SK-N-SH (cell line): ENCODE data around the gene TSSK1B. TPM values are rescaled to one million over a fixed set of nuclear protein-coding genes. Genes with fewer than 3 reads are reported as not detected.

Experiments
- CTCF ChIA-PET: fragments of 300-600, 350-600 bp; formaldehyde crosslinking; extraction: SDS; loops from one replicate; lab custom pipeline; 2021; lab: Yijun Ruan, JAX
- POLR2A ChIA-PET: fragments of 350-600 bp; sonication (Branson Sonifier 250); formaldehyde crosslinking; extraction: SDS; loops from one replicate; lab custom pipeline; 2020; ENCODE audit warnings: antibody characterized with exemption, inconsistent platforms; lab: Yijun Ruan, JAX
- DNase-seq: peaks from one replicate; pipeline ENCODE4 v3.0.0; 2012
- H2AFZ ChIP-seq: fragments of 200-600 bp; sonication (generic); 2 replicates; pipeline ENCODE4 v1.8.1; 2016; ENCODE audit warnings: antibody characterized with exemption, mild to moderate bottlenecking, low read depth
- H3F3A ChIP-seq: fragments of 200-600 bp; sonication (generic); replicated peaks from 2 replicates; pipeline ENCODE3; 2016; ENCODE audit warnings: antibody characterized with exemption, mild to moderate bottlenecking; ENCODE audit not compliant: insufficient read depth
- H3K27ac ChIP-seq, 2 experiments: fragments of 200-500 bp in 1 of 2; fragments of 200-600 bp in 1 of 2; sonication (Bioruptor generic) in 1 of 2; sonication (generic), shearing (Covaris generic) in 1 of 2; 2 replicates each; pipeline versions ENCODE4 v1.5.1 to v1.6.1; 2014 to 2016; ENCODE audit warnings: low read depth in 2 of 2, inconsistent platforms in 1 of 2, low read length in 1 of 2, mild to moderate bottlenecking in 1 of 2, mixed read lengths in 1 of 2
- H3K27me3 ChIP-seq: fragments of 200-600 bp; sonication (generic), shearing (Covaris generic); 2 replicates; pipeline ENCODE4 v1.6.1; 2016; ENCODE audit warnings: mixed run types; ENCODE audit not compliant: insufficient read depth
- H3K36me3 ChIP-seq, 2 experiments: fragments of 200-500 bp in 1 of 2; fragments of 200-600 bp in 1 of 2; sonication (Bioruptor generic) in 1 of 2; sonication (generic) in 1 of 2; replicated peaks in 1 of 2; 2 replicates each; pipeline versions ENCODE3 to v1.5.1; 2014 to 2016; ENCODE audit warnings: low read length in 1 of 2, mild to moderate bottlenecking in 1 of 2; ENCODE audit not compliant: insufficient read depth in 2 of 2, control insufficient read depth in 1 of 2
- H3K4me1 ChIP-seq, 2 experiments: fragments of 200-500 bp in 1 of 2; fragments of 200-600 bp in 1 of 2; sonication (Bioruptor generic) in 1 of 2; sonication (generic), shearing (Covaris generic) in 1 of 2; 2 replicates each; pipeline versions ENCODE4 v1.5.1 to v1.6.1; 2014 to 2016; ENCODE audit warnings: low read depth in 1 of 2, low read length in 1 of 2, mixed run types in 1 of 2; ENCODE audit not compliant: insufficient read depth in 2 of 2, control insufficient read depth in 1 of 2
- H3K4me2 ChIP-seq: fragments of 200-600 bp; sonication (generic), shearing (Covaris generic); 2 replicates; pipeline ENCODE4 v1.6.1; 2017; ENCODE audit warnings: mixed run types
- H3K4me3 ChIP-seq, 2 experiments: fragments of 200-500 bp in 1 of 2; fragments of 200-600 bp in 1 of 2; sonication (Bioruptor generic) in 1 of 2; sonication (generic), shearing (Covaris generic) in 1 of 2; 2 replicates each; pipeline versions ENCODE4 v1.5.1 to v1.8.1; 2014 to 2016; ENCODE audit warnings: low read depth in 2 of 2, inconsistent platforms in 1 of 2, low read length in 1 of 2, mild to moderate bottlenecking in 1 of 2, mixed read lengths in 1 of 2, moderate library complexity in 1 of 2
- H3K79me2 ChIP-seq: fragments of 200-600 bp; sonication (generic); 2 replicates; pipeline ENCODE4 v1.8.1; 2017; ENCODE audit warnings: mild to moderate bottlenecking; ENCODE audit not compliant: insufficient read depth
- H3K9ac ChIP-seq: fragments of 200-600 bp; sonication (generic); 2 replicates; pipeline ENCODE4 v1.6.1; 2017; ENCODE audit warnings: mixed run types
- H3K9me2 ChIP-seq: fragments of 200-600 bp; sonication (generic); 2 replicates; pipeline ENCODE4 v1.6.1; 2017; ENCODE audit warnings: mixed run types
- H3K9me3 ChIP-seq: fragments of 200-600 bp; sonication (generic); 2 replicates; pipeline ENCODE4 v1.6.1; 2017; ENCODE audit warnings: mixed run types, mild to moderate bottlenecking, moderate library complexity
- H4K20me1 ChIP-seq: fragments of 200-600 bp; sonication (generic); 2 replicates; pipeline ENCODE4 v1.6.1; 2017; ENCODE audit warnings: mild to moderate bottlenecking, mixed run types; ENCODE audit not compliant: insufficient read depth
- ELF1 ChIP-seq: IDR thresholded peaks from 2 replicates; pipeline ENCODE4 v1.4.0; 2012
- EP300 ChIP-seq, 2 experiments: IDR thresholded peaks; 2 replicates each; pipeline versions ENCODE4 v1.4.0 to v1.6.1; 2012; ENCODE audit warnings: borderline replicate concordance in 1 of 2, low read depth in 1 of 2, low read length in 1 of 2
- FOSL2 ChIP-seq: IDR thresholded peaks from 2 replicates; pipeline ENCODE4 v1.4.0; 2012; ENCODE audit warnings: low read depth, mild to moderate bottlenecking, moderate library complexity, borderline replicate concordance
- FOXM1 ChIP-seq: IDR thresholded peaks from 2 replicates; pipeline ENCODE4 v1.4.0; 2012; ENCODE audit warnings: low read depth, mild to moderate bottlenecking
- GABPA ChIP-seq: IDR thresholded peaks from 2 replicates; pipeline ENCODE4 v1.4.0; 2012; ENCODE audit warnings: low read depth, mild to moderate bottlenecking
- MEF2A ChIP-seq: IDR thresholded peaks from 2 replicates; pipeline ENCODE4 v1.4.0; 2012; ENCODE audit warnings: low read depth, borderline replicate concordance
- MXI1 ChIP-seq: IDR thresholded peaks from 2 replicates; pipeline ENCODE4 v1.6.1; 2012; ENCODE audit warnings: mild to moderate bottlenecking, low read depth, low read length, improper control_type of control experiment
- NFIC ChIP-seq: IDR thresholded peaks from 2 replicates; pipeline ENCODE4 v1.4.0; 2012; ENCODE audit warnings: borderline replicate concordance
- NRF1 ChIP-seq: IDR thresholded peaks from 2 replicates; pipeline ENCODE4 v1.6.1; 2012; ENCODE audit warnings: low read depth, mild to moderate bottlenecking, low read length
- POLR2AphosphoS5 ChIP-seq: IDR thresholded peaks from 2 replicates; pipeline ENCODE4 v1.6.1; 2012; ENCODE audit warnings: low read depth, low read length
- RAD21 ChIP-seq: IDR thresholded peaks from 2 replicates; pipeline ENCODE4 v1.6.1; 2012; ENCODE audit warnings: mild to moderate bottlenecking, low read length
- RCOR1 ChIP-seq: fragments of 150-350 bp; IDR thresholded peaks from 2 replicates; pipeline ENCODE4 v1.6.1; 2017; ENCODE audit warnings: antibody characterized with exemption, low read length
- RXRA ChIP-seq: IDR thresholded peaks from 2 replicates; pipeline ENCODE4 v1.4.0; 2012; ENCODE audit warnings: low read depth, mild to moderate bottlenecking, borderline replicate concordance
- TAF1 ChIP-seq: IDR thresholded peaks from 2 replicates; pipeline ENCODE4 v1.6.1; 2012; ENCODE audit warnings: low read depth, mild to moderate bottlenecking, low read length, moderate library complexity, borderline replicate concordance
- TCF12 ChIP-seq: IDR thresholded peaks from 2 replicates; pipeline ENCODE4 v1.4.0; 2012
- YY1 ChIP-seq: IDR thresholded peaks from 2 replicates; pipeline ENCODE4 v1.4.0; 2012; ENCODE audit warnings: low read depth, mild to moderate bottlenecking
- WGBS: methylation state at CpG from one replicate; pipeline ENCODE4 v1.1.6; 2017; ENCODE audit warnings: low lambda C conversion rate; 5-methylcytosine and 5-hydroxymethylcytosine counted together
- polyA plus RNA-seq, 3 experiments: library from polyadenylated mRNA; depleted of rRNA; stranded (reverse); fragments of >200 nt; gene quantifications; 2 replicates each; pipeline ENCODE4 v1.2.3, GENCODE V29; 2012
- TF ChIP-seq, protein P1 (sequence below): fragments of 150-350 bp; IDR thresholded peaks from 2 replicates; pipeline ENCODE4 v1.6.1; 2016; ENCODE audit warnings: mild to moderate bottlenecking, low read depth, low read length
- TF ChIP-seq, protein P2 (sequence below): IDR thresholded peaks from 2 replicates; pipeline ENCODE4 v1.4.0; 2012; ENCODE audit warnings: low read depth, borderline replicate concordance
- TF ChIP-seq, protein P3 (sequence below): IDR thresholded peaks from 2 replicates; pipeline ENCODE4 v1.4.0; 2012; ENCODE audit warnings: low read depth
- TF ChIP-seq, protein P4 (sequence below): IDR thresholded peaks from 2 replicates; pipeline ENCODE4; 2012
- TF ChIP-seq, protein P5 (sequence below): IDR thresholded peaks from 2 replicates; pipeline ENCODE4 v1.4.0; 2012; ENCODE audit warnings: low read depth, borderline replicate concordance

TSSK1B gene
- polyA plus RNA-seq, 1 of the 3 experiments (the other 2 are of a cell fraction) = 0.05 TPM

DNA sequence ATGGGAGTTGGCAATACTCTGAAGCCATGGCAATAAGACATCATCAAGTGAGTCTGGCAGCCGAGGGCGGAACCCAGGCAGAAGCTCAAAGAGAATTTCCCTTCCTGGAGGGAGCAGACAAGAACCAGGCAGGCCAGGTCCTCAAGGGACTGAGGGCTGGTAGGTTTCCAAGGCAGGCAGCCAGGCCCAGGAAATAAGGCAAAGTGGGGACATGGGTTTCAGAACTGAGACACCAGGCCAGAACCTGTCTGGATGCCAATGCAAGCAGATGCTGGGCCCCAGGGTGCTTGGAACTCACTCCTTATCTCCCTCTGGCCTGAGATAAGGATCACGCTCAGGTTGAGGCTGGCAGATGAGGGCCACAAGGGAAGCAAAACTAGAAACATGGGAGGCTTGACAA lies 8.9 kb downstream of the TSSK1B start:
- WGBS = 77% methylated on average over 3 of the region's 3 CpGs
- H4K20me1 ChIP-seq = no peaks in the 10 kb centered on the region

DNA sequence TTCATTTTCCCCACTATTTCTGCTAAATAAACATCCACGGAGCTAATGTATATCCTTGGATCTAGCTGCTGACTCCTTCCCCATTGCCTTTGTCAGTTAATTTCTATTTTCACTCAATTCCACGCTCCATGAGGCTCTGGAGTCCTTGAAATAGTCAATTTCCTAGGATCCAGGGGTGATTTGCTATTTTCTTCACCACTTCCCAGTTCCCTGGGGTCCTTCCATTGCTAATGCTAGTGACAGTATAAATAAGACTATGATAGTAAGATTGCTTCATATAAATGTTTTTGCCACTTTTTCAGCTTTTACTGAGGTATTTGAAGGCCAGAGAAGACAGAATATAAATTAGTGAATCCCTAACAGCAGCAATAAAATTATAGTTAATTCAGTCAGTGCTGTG lies 13.1 kb downstream of the TSSK1B start:
- H3K4me2 ChIP-seq = no peak overlapping the region
- no peak overlapping the region for H2AFZ ChIP-seq
- WGBS = 54% methylated on average over 2 of the region's 2 CpGs
- no peaks in the 10 kb centered on the region for H3K27me3 ChIP-seq
- no peak for DNase-seq
- H4K20me1 ChIP-seq = no peaks in the 10 kb centered on the region
- CTCF ChIA-PET = interaction anchor here (1.2 to 3.7 kb wide), 3 partner anchors 11 to 42 kb away, joined by 3 to 14 read pairs (median 6); no protein-coding TSS in a partner anchor
- no peaks in the 10 kb centered on the region for H3K36me3 ChIP-seq
- H3K4me1 ChIP-seq = no peaks in the 10 kb centered on the region; a peak in 1 of 4 replicates
- TF ChIP-seq, protein P1, sequence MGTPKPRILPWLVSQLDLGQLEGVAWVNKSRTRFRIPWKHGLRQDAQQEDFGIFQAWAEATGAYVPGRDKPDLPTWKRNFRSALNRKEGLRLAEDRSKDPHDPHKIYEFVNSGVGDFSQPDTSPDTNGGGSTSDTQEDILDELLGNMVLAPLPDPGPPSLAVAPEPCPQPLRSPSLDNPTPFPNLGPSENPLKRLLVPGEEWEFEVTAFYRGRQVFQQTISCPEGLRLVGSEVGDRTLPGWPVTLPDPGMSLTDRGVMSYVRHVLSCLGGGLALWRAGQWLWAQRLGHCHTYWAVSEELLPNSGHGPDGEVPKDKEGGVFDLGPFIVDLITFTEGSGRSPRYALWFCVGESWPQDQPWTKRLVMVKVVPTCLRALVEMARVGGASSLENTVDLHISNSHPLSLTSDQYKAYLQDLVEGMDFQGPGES = no peak
- TF ChIP-seq GABPA (no peak), FOXM1 (no peak), YY1 (no peak), MXI1 (no peak), RCOR1 (no peak), RAD21 (no peak), NFIC (no peak), TCF12 (no peak), RXRA (no peak), TAF1 (no peak), FOSL2 (no peak), NRF1 (no peak), POLR2AphosphoS5 (no peak), ELF1 (no peak)
- TF ChIP-seq, protein P2, sequence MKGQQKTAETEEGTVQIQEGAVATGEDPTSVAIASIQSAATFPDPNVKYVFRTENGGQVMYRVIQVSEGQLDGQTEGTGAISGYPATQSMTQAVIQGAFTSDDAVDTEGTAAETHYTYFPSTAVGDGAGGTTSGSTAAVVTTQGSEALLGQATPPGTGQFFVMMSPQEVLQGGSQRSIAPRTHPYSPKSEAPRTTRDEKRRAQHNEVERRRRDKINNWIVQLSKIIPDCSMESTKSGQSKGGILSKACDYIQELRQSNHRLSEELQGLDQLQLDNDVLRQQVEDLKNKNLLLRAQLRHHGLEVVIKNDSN = no peak
- TF ChIP-seq, protein P3, sequence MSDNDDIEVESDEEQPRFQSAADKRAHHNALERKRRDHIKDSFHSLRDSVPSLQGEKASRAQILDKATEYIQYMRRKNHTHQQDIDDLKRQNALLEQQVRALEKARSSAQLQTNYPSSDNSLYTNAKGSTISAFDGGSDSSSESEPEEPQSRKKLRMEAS = no peak
- no peaks in the 10 kb centered on the region for H3K9me3 ChIP-seq
- no peaks in the 10 kb centered on the region for H3K79me2 ChIP-seq
- no peak overlapping the region for H3K9ac ChIP-seq
- H3F3A ChIP-seq = no peaks in the 10 kb centered on the region
- POLR2A ChIA-PET = no interaction called here
- H3K27ac ChIP-seq = no peak overlapping the region
- no peak overlapping the region for H3K4me3 ChIP-seq
- no peaks in the 10 kb centered on the region for H3K9me2 ChIP-seq

More for the DNA sequence above, 8.9 kb downstream of the TSSK1B start:
- Histone ChIP-seq H3K4me1 (no peaks in the 10 kb centered on the region; a peak in 1 of 4 replicates), H3K9me3 (no peaks in the 10 kb centered on the region), H2AFZ (no peak overlapping the region), H3K27ac (no peak overlapping the region), H3K9me2 (no peaks in the 10 kb centered on the region), H3K79me2 (no peaks in the 10 kb centered on the region), H3F3A (no peaks in the 10 kb centered on the region), H3K36me3 (no peaks in the 10 kb centered on the region), H3K4me3 (no peak overlapping the region), H3K27me3 (no peaks in the 10 kb centered on the region), H3K9ac (no peak overlapping the region), H3K4me2 (no peak overlapping the region)
- TF ChIP-seq, protein P3 = no peak
- TF ChIP-seq MEF2A (no peak), NRF1 (no peak), MXI1 (no peak), GABPA (no peak), EP300 (IDR thresholded peaks at IDR 0.05; ENCODE audit: borderline replicate concordance in 1 of 2, low read depth in 1 of 2, low read length in 1 of 2) (no peak), RXRA (no peak), FOXM1 (no peak)
- TF ChIP-seq, protein P4, sequence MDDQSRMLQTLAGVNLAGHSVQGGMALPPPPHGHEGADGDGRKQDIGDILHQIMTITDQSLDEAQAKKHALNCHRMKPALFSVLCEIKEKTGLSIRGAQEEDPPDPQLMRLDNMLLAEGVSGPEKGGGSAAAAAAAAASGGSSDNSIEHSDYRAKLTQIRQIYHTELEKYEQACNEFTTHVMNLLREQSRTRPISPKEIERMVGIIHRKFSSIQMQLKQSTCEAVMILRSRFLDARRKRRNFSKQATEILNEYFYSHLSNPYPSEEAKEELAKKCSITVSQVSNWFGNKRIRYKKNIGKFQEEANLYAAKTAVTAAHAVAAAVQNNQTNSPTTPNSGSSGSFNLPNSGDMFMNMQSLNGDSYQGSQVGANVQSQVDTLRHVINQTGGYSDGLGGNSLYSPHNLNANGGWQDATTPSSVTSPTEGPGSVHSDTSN = no peak
- TF ChIP-seq, protein P5, sequence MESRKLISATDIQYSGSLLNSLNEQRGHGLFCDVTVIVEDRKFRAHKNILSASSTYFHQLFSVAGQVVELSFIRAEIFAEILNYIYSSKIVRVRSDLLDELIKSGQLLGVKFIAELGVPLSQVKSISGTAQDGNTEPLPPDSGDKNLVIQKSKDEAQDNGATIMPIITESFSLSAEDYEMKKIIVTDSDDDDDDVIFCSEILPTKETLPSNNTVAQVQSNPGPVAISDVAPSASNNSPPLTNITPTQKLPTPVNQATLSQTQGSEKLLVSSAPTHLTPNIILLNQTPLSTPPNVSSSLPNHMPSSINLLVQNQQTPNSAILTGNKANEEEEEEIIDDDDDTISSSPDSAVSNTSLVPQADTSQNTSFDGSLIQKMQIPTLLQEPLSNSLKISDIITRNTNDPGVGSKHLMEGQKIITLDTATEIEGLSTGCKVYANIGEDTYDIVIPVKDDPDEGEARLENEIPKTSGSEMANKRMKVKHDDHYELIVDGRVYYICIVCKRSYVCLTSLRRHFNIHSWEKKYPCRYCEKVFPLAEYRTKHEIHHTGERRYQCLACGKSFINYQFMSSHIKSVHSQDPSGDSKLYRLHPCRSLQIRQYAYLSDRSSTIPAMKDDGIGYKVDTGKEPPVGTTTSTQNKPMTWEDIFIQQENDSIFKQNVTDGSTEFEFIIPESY = no peak
- CTCF ChIA-PET = no interaction called here
- no peak for DNase-seq
- POLR2A ChIA-PET = no interaction called here
